Ramos (cell line): Measurements from ENCODE around the gene SVEP1.
"Not testable (repeated sequence)": the region's sequence is repeated elsewhere in the genome, so short reads cannot be mapped to it uniquely, and the experiment has no call there.

Experiments used
- in situ Hi-C: fragments of 300-500 bp; cut with MboI; formaldehyde crosslinking; loops from one replicate; pipeline ENCODE4 v1.14.3; 2022; ENCODE audit warnings: low sequenced_read_pairs; ENCODE audit not compliant: unreplicated experiment

SVEP1 gene

DNA sequence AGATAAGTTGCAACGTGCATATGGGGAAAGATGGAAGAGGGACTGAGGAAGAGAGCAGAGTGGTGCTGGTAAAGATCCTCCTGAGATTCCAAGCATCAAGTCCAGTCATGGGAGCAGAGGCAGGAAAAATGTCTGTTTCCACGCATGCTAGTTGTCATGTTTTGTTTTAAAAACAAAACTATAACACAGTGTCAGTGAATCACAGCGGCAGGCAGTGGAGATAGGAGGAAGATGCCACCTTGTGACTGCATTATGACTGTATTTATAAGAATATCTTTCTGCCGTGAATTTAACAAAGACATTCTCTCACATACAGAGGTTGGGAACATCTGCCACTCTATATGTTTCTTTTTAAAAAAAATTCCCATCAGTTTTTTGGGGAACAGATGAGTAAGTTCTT, 3.7 kb upstream of the SVEP1 start:
- in situ Hi-C loops = loop anchor here (25.0 kb wide), 1 partner anchor 721 kb away; no protein-coding TSS in a partner anchor

DNA sequence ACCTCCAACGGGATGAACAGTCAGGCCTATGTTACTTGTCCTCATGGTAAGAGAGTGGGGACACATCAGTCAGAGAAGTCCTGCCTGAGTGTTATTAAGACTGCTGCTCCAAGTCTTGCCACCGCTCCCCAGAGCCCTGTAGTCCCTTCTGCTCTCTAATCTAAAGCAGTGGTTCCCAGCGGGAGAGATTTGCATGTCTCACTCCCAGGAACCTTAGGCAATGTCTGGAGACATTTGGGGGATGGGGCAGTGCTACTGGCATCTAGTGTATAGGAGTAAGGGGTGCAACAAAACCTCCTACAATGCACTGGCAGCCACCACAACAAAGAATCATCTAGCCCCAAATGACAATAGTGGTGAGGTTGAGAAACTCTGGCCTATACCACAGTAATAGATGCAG, 2.6 kb upstream of the SVEP1 start:
- in situ Hi-C loops = loop anchor here (25.0 kb wide), 1 partner anchor 720 kb away; no protein-coding TSS in a partner anchor

DNA sequence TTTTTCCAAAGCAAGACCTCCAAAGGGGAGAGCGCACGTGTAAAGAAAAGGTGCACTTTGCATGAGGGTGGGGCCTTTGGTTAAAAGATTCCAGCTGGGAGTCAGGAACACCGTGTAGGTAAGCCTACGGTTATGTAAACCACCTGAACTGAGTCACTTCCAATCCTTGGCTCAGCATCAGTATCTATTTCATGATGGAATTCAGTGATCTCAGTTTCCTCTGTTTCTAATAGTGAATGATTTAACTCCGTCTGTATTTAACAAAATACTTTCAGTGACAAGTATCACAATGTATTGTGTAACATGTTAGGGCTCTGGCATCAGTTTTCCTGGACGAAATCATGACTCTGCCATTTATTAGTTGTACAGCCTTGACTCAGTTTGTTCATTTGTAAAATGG, 1.3 kb upstream of the SVEP1 start:
- in situ Hi-C loops = loop anchor here (25.0 kb wide), 1 partner anchor 719 kb away; no protein-coding TSS in a partner anchor

DNA sequence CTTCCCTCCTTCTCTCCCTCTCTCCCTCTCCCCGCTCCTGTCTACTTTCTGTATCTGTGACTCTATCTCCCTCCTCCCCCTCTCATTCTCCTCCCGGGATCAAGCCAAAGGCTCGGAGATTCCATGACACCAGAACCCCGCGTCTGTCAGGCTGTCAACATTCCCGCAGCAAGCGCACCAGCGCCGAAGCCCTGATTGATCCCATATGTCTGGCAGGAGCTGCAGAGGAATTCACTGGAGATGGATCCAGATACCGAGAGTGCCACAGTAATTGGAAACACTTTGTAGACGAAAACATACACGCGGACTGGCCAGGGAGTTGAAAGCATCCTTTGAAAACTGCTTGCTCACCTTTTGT, 300 bp upstream of the SVEP1 start:
- in situ Hi-C loops = loop anchor here (25.0 kb wide), 1 partner anchor 718 kb away; no protein-coding TSS in a partner anchor

DNA sequence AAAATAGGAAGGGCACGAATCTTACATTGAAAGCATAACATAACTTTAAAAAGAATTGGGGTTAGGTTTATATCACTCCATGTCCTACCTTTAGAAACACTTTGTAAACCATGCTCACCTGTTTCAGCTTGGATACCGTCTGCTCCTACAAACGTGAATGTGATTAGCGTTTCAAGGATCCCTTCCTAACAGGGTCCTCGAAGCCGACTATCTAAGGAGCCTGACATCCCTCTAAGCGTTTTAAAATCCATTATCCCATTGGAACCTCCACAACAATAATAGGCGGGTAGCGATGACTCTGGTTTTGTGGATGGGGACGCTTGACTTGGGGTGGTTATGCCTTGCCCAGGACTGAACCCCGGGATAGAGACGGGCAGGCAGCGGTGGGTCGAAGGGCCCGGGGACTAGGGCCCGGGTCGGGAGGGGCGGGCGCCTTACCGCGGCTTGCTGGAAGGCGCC, 937 bp downstream of the SVEP1 start:
- in situ Hi-C loops = loop anchor here (25.0 kb wide), 1 partner anchor 716 kb away; no protein-coding TSS in a partner anchor

DNA sequence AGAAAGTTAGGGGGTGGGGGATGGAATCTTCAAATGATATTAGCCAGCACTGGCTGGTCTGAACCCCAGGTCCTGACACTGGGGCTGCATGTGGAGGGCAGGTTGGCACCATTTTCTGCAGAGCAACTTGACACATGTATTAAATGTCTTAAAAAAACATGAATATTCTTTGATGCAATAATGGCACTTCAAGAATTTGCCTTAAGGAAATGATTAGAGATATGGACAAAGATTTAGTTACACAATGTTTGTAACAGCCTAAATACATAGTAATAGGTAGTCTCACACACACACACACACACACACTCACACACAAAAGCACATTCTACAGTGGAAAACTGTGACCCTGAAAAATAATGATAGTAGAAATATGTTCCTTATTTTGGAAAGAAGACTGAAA, 3.6 kb downstream of the SVEP1 start:
- in situ Hi-C loops = loop anchor here (25.0 kb wide), 1 partner anchor 714 kb away; no protein-coding TSS in a partner anchor

DNA sequence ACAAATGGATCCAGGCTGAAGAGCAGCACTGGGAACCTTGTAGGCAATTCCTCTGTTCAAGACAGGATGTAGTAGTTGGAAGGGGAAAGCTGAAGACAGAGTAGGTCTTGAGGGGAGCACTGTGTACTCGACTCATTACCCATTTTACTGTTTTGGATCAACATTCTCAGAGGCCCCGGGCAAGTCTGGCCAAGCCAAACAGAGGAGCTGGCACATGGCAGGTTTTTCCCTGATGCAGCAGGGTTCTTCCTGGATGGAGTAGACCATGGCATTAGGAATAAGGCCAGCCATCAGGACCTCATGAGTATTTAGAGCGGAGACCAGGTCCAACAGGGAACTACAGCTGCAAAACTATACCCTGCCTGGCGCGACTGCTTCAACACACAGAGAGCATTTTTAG, 4.4 kb downstream of the SVEP1 start:
- in situ Hi-C loops = loop anchor here (25.0 kb wide), 1 partner anchor 713 kb away; no protein-coding TSS in a partner anchor

DNA sequence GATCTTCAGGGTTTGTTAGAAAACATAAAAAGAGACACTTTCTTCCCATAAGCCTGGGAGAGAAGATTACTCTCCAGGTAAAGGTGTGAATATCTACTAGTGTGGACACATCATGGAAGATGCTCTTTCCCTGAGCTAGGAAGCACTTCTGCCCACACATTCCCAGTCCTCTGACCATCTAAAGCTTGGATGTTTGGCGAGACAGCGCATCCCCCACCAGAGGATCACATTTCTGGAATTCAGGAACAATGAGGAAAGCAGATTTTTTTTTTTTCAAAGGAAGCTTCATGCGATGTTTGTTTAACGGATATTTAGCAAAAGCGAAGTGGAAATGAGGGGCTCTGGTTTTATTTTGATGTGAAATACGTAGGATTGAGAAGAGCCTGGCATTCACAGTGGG, 6.2 kb downstream of the SVEP1 start:
- in situ Hi-C loops = no loop called here

DNA sequence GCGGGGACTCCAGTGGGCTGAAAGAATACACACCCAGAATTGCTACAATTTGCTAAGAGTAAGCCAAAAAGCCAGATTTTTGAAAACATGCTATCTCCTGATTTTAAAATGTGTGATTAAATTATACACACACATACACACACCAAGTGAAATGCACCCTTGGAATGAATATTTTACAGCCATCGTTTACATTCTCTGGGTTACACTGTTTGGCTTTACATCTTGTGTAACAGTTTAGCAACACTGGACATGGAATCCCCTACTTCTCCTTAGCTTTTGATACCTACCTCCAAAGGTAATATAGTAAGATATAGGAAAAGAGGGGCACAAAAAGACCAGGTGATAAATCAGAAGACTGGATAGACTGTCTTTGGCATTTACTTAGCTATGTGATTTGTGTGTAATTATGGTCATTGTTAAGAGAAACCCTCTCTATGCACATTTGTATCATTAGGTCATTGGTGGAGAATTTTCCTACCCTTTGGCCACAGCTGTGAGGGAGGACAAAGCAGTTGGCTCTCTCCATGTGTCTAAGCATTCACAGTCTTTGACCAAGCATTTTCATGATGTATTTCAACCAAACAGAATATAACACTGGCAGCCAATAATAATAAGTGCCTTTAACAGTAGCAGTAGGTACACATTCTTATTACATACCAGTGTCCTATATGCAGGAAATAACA, 7.6 kb downstream of the SVEP1 start:
- in situ Hi-C loops = no loop called here

DNA sequence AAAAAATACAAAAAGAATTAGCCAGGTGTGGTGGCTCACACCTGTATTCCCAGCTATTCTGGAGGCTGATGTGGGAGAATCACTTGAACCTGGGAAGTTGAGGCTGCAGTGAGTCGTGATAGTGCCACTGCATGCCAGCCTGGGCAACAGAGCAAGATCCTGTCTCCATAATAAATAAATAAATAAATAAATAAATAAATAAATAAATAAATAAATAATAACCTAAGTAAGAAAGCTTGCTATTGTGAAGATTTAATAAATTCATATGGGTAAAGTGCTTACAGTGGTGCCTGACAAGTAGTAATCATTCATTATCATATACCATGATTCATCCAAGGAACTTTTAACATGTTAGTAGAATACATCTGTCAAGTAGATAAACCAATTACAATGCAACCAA, 13.4 kb downstream of the SVEP1 start:
- in situ Hi-C loops = no loop called here

DNA sequence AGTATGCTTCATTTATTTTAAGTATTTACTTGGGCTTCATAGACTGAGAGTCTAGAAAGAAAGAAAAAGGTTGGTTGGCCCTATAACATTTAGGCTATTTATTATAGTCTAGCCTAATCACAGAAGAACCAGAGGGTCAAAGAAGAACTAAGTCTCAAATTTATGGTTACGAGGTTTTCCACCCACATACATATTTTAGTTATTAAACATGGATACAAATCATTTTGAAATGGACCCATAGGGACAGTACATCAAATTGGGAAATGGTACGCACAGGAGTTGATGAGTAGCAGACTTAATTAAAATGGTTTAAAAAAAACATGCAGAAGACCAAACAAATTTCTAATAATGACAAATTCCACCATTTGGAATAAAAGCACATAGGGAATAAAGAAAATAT, 17.7 kb downstream of the SVEP1 start:
- in situ Hi-C loops = no loop called here

DNA sequence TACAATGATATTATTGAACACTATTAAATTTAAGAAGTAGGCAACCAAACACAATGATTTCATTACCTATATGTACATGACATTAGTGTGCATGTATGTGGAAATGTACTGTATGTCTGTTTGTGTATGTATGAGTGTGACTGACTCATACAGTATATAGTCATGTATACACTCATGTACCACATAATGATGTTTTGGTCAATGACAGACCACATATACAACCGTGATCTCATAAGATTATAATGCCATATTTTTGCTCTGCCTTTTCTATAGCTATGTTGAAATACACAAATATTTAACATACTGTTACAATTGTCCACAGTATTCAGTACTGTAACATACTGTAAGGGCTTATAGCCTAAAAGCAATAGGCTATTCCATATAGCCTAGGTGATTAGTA, 19.7 kb downstream of the SVEP1 start:
- in situ Hi-C loops = no loop called here

DNA sequence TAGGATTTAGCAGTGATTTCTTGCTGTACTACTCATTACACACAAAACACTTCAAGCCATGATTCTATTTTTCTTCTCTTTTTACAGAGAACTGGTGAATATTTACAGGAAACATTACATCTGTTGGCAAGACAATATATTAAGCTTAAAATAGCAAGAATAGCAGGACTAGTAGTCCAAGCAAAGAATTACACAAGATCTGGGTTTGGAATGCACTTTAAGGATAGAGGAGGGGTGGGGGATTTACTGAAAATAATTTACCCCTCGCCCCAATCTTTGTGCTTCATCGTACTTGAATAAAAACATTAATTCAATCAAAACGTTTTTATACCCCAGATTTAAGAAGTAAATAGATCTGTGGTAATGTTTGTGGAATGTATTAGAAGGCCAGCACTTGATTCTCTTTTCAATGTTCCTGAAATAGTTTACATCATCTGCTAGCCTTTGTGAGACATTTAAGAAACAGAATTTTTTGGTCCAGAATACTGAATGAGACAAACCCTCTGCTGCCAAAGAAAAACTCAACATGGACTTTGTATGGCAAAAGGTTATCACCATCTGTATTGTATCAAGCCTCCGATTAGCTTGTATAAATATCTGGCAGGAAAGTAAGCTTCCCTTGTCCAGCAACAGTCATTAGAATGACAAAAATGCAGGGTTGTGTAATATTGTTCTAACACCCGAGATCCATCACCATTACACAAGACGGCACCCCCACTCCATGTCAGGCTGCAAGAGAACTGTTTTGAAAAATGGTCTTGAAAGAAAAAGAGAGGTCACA, 23.8 kb downstream of the SVEP1 start:
- in situ Hi-C loops = no loop called here

DNA sequence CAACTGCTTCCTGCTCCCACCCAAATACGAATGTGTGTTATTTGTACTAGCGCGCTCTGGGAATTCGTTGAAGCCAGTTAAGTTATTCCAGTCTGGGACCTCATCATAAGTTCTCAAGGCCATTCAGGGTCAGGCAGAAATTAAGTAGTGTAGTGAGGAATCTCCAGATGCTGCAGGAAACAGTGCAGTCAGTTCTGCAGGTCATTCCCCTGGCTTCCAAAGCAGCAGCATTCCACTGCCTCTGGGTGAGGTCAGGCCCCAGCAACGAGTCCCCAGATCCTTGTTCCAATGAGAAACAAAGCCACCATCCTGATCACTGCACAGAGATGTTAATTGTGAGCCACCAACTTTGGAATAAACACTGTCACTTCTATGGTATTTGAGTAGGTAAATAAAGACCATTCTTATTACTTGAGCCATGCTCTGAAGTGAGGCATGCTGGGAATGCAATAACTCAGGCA, 33.1 kb downstream of the SVEP1 start:
- in situ Hi-C loops = no loop called here

DNA sequence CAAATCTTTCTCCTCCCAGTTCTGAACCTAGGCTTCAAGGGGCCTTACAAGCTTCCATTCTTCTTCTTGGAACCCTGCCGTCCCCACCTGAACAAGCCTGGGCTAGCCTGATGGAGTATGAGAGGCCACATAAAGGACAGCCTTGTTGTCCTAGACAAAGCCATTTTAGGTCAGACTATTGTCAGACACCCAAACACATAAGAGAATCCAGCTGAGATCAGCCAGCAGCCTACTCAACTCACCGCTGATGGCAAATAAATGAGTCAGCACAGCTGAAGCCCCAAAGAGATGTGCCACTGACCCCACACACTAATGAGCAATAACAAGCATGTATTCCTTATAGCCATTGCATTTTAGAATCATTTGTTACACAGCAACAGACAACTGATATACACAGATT, 33.8 kb downstream of the SVEP1 start:
- in situ Hi-C loops = no loop called here

DNA sequence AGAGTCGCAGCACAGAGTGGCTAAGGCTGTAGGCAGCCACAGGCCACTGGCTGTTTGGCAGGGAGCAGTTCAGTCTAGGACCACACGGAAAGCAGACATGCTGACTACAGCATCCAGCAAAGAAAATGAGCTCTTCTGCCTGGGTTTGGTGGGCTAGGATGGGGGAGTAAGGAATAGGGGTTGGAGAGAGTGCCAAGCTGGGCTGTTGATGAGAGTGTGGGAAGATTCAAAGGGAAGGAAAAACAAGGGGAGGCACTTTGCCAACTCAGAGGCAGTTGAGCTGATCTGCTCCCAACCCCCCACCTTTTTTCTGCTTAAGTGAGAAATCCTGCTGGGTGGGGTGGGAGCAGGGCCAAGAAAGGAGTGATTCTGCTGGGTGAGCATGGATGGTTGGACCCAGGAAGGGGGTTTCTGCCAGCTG, 35.9 kb downstream of the SVEP1 start:
- in situ Hi-C loops = no loop called here

DNA sequence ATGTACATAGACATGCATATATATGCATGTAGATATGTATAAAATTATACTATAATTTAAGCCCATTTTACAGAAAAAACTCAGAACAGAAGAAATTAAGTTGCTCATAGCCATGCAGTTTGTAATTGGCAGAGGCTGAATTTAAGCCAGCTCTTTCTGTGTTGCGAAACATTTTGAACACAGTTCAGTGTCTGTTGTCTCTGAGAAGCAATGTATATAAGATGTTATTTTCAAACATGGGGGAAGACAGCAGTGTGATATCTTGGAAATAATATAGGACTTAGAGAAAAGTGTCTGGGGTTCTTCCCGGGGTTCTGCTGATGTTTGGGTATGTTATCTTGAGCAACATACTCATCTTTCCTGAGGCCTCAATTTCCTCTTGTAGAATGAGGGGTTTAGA, 37.6 kb downstream of the SVEP1 start:
- in situ Hi-C loops = no loop called here

DNA sequence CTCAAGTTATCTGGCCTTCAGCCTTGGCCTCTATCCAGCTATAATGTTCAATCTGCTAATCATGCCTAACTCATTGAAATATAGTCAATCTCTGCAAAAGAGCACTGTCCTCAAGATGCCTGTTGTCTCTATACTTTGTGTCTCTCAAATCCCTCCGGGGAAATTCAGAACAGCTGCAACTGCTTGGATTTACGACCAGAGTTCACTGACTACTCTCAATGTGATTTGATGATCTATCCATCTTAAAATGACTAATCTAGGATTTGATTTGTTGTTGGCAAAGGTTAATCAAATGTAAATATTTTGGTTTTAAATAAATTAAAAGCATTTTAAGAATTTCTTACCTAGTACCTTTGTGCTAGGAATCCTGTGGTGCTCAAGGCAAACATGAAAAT, 40.9 kb downstream of the SVEP1 start:
- in situ Hi-C loops = no loop called here

DNA sequence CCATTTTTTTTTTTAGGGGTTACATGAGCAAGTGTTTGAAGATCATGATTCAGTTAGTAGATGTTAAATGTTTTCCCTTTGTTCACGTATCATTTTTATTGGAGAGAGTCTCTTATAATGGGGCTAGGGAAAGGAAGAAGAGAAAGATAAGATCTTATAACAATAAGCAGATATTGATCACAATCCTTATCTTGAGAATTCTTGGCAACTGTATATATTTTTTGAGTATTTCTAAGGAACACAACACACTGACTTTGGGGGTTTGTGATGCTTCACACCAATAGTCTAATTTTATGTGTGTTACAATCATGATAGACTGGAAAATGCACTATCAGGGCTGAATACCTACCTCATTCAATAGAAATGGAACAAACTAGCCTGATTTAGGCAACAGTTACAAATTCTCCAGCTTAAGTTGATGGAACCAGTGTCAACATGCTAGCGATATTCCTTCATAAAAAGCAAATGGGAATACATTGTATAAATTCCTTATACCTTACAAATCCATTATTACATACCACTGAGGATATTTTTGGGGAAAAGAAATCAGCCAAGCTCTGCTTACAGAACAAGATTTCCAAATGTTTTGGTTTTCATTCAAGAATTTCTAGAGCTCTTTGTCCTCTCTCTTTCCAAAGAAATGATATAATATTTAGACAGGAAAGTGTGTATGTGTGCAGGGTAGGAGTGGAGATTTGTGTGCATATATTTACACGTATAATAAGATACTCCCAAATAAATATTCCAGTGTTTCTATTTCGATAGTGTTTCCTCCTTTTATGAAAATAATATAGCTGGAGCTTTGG, 41.5 kb downstream of the SVEP1 start:
- in situ Hi-C loops = no loop called here

DNA sequence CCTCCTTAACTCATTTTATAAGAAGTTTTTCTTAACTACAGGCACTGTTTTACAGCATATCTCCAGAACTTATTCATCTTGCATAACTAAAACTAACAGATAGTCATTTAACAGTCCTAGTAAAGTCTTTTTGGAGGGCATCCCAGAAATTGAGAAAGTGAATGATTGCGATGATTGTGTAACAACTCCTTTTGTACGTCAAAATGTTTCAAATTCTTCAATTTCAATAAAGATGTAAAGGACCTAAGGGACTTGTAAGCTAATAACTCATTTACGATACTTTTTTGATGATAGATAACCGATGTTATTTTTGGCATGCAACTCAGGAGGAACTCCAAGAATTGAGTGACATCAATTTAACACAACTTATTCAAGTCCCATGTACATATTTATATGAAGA, 42.7 kb downstream of the SVEP1 start:
- in situ Hi-C loops = no loop called here

DNA sequence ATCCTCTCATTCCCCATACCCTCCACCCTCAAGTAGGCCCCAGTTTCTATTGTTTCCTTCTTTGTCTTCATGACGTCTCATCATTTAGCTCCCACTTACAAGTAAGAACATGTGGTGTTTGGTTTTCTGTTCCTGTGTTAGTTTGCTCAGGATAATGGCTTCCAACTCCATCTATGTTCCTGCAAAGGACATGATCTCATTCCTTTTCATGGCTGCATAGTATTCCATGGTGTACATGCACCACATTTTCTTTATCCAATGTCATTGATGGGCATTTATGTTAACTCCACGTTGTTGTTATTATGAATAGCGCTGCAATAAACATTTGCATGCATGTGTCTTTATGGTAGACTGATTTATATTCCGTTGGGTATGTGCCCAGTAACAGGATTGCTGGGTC, 45.4 kb downstream of the SVEP1 start:
- in situ Hi-C loops = not testable (repeated sequence)
